Mesenchymal stem cell (in vitro differentiated cells and primary cell): ENCODE data around the gene LPP.

ENCODE experiments used
- DNase-seq: peaks from one replicate; pipeline ENCODE4 v3.0.0-alpha.2; 2013
- H2AFZ ChIP-seq: one replicate; pipeline ENCODE4 v1.6.1; 2013; ENCODE audit warnings: low read depth, mild to moderate bottlenecking, control low read depth, inconsistent platforms, low read length, moderate library complexity
- H2AK5ac ChIP-seq: 2 replicates; pipeline ENCODE4 v1.6.1; 2013; ENCODE audit warnings: low read length, moderate library complexity, mild to moderate bottlenecking, inconsistent platforms; ENCODE audit not compliant: severe bottlenecking
- H2BK120ac ChIP-seq: one replicate; pipeline ENCODE4 v1.6.1; 2013; ENCODE audit warnings: low read depth, mild to moderate bottlenecking, inconsistent platforms, low read length, moderate library complexity
- H2BK12ac ChIP-seq, 2 experiments: one replicate each; pipeline ENCODE4 v1.6.1; 2013; ENCODE audit warnings: inconsistent platforms in 2 of 2, low read length in 2 of 2, mild to moderate bottlenecking in 2 of 2, moderate library complexity in 2 of 2, control low read depth in 1 of 2
- H2BK15ac ChIP-seq: one replicate; pipeline ENCODE4 v1.6.1; 2013; ENCODE audit warnings: mild to moderate bottlenecking, low read depth, inconsistent platforms; ENCODE audit not compliant: poor library complexity, severe bottlenecking
- H2BK5ac ChIP-seq: 2 replicates; pipeline ENCODE4 v1.6.1; 2013; ENCODE audit warnings: low read depth, mild to moderate bottlenecking, low read length, control low read depth, inconsistent platforms; ENCODE audit not compliant: poor library complexity, severe bottlenecking
- H3K14ac ChIP-seq, 2 experiments: one replicate each; pipeline ENCODE4 v1.6.1; 2013; ENCODE audit warnings: inconsistent platforms in 2 of 2, low read length in 2 of 2, control low read depth in 1 of 2, mild to moderate bottlenecking in 1 of 2, moderate library complexity in 1 of 2
- H3K18ac ChIP-seq, 2 experiments: one replicate each; pipeline ENCODE4 v1.6.1; 2013; ENCODE audit warnings: inconsistent platforms in 2 of 2, low read length in 2 of 2, control low read depth in 1 of 2, low read depth in 1 of 2, mild to moderate bottlenecking in 1 of 2
- H3K23ac ChIP-seq, 2 experiments: one replicate each; pipeline ENCODE4 v1.6.1; 2013; ENCODE audit warnings: inconsistent platforms in 2 of 2, low read length in 2 of 2, mild to moderate bottlenecking in 2 of 2, moderate library complexity in 2 of 2, control low read depth in 1 of 2
- H3K27ac ChIP-seq: 2 replicates; pipeline ENCODE4 v1.5.1; 2013; ENCODE audit warnings: mild to moderate bottlenecking, moderate library complexity, low read length, control low read depth, inconsistent platforms; ENCODE audit not compliant: poor library complexity, severe bottlenecking
- H3K27me3 ChIP-seq, 2 experiments: 2 replicates each; pipeline versions ENCODE4 v1.6.1 to v1.7.0; 2013; ENCODE audit warnings: low read length in 2 of 2, mild to moderate bottlenecking in 2 of 2, moderate library complexity in 2 of 2, control low read depth in 1 of 2, inconsistent platforms in 1 of 2; ENCODE audit not compliant: control insufficient read depth in 1 of 2, insufficient read depth in 1 of 2
- H3K36me3 ChIP-seq, 2 experiments: 2 replicates each; pipeline versions ENCODE4 v1.6.1 to v1.7.0; 2013; ENCODE audit warnings: low read length in 2 of 2, control low read depth in 1 of 2, inconsistent platforms in 1 of 2, low read depth in 1 of 2, mild to moderate bottlenecking in 1 of 2; ENCODE audit not compliant: insufficient read depth in 2 of 2, control insufficient read depth in 1 of 2
- H3K4ac ChIP-seq, 2 experiments: one replicate each; pipeline ENCODE4 v1.6.1; 2013; ENCODE audit warnings: inconsistent platforms in 2 of 2, low read length in 2 of 2, mild to moderate bottlenecking in 2 of 2, moderate library complexity in 2 of 2, control low read depth in 1 of 2, low read depth in 1 of 2
- H3K4me1 ChIP-seq: 2 replicates; pipeline ENCODE4 v1.6.1; 2013; ENCODE audit warnings: low read depth, low read length, control low read depth; ENCODE audit not compliant: control insufficient read depth, insufficient read depth
- H3K4me2 ChIP-seq: 2 replicates; pipeline ENCODE4 v1.6.1; 2013; ENCODE audit warnings: low read length, mild to moderate bottlenecking, inconsistent platforms; ENCODE audit not compliant: poor library complexity, severe bottlenecking
- H3K4me3 ChIP-seq, 2 experiments: 2 replicates each; pipeline versions ENCODE4 v1.5.1 to v1.7.0; 2013; ENCODE audit warnings: low read length in 2 of 2, mild to moderate bottlenecking in 2 of 2, control low read depth in 1 of 2, low read depth in 1 of 2; ENCODE audit not compliant: insufficient read depth in 1 of 2
- H3K79me1 ChIP-seq: replicated peaks from 2 replicates; pipeline ENCODE4 v1.6.1; 2013; ENCODE audit warnings: mild to moderate bottlenecking, control low read depth, low read length, inconsistent platforms; ENCODE audit not compliant: poor library complexity, severe bottlenecking
- H3K9ac ChIP-seq: 2 replicates; pipeline ENCODE4 v1.7.0; 2013; ENCODE audit warnings: mild to moderate bottlenecking, low read length, moderate library complexity
- H3K9me3 ChIP-seq: 2 replicates; pipeline ENCODE4 v1.7.0; 2013; ENCODE audit warnings: mild to moderate bottlenecking, low read length; ENCODE audit not compliant: control insufficient read depth
- H4K8ac ChIP-seq: one replicate; pipeline ENCODE4 v1.6.1; 2013; ENCODE audit warnings: inconsistent platforms, mild to moderate bottlenecking, low read length, moderate library complexity
- H4K91ac ChIP-seq: one replicate; pipeline ENCODE4 v1.6.1; 2013; ENCODE audit warnings: mild to moderate bottlenecking, low read length, inconsistent platforms
- WGBS: methylation state at CpG from one replicate; pipeline ENCODE4 v1.1.7; 2013; ENCODE audit warnings: mixed read lengths; 5-methylcytosine and 5-hydroxymethylcytosine counted together

LPP gene

GRCh38 chr3:188176476-188176875 is 22.5 kb downstream of the LPP start:
- peaks cover 5 to 14% of the 10 kb centered on the region in 2 experiments for H3K36me3 ChIP-seq
- no peak overlapping the region for H3K4me3 ChIP-seq
- no peak overlapping the region for H3K27ac ChIP-seq
- no peak overlapping the region for H3K9ac ChIP-seq
- H3K4me1 ChIP-seq: peaks cover 19% of the 10 kb centered on the region
- no peak overlapping the region for H2BK12ac ChIP-seq
- H4K91ac ChIP-seq: no peak overlapping the region
- H2BK15ac ChIP-seq: no peak overlapping the region
- H4K8ac ChIP-seq: no peak overlapping the region
- H2BK5ac ChIP-seq: no peak overlapping the region
- no peak overlapping the region for H3K18ac ChIP-seq
- no peaks in the 10 kb centered on the region for H3K9me3 ChIP-seq
- no peak overlapping the region for H2AFZ ChIP-seq
- H3K27me3 ChIP-seq: no peaks in the 10 kb centered on the region
- H3K14ac ChIP-seq: no peak overlapping the region
- H3K4ac ChIP-seq: no peak overlapping the region
- no peak overlapping the region for H2AK5ac ChIP-seq
- H3K79me1 ChIP-seq: peaks cover 23% of the 10 kb centered on the region
- no peak for DNase-seq
- no peak overlapping the region for H2BK120ac ChIP-seq
- H3K23ac ChIP-seq: no peak overlapping the region
- H3K4me2 ChIP-seq: no peak overlapping the region

GRCh38 chr3:188176884-188177283 is 22.9 kb downstream of the LPP start:
- Histone ChIP-seq H2BK5ac (no peak overlapping the region), H2AFZ (no peak overlapping the region), H3K14ac (peak overlapping the region in 1 of 2 experiments; percentile 42), H2BK12ac (peak overlapping the region in 1 of 2 experiments; percentile 47), H3K27me3 (no peaks in the 10 kb centered on the region), H3K4me2 (no peak overlapping the region), H3K27ac (no peak overlapping the region), H3K4me1 (peaks cover 17% of the 10 kb centered on the region), H3K79me1 (peaks cover 24% of the 10 kb centered on the region), H3K4ac (no peak overlapping the region), H4K91ac (peak overlapping the region; percentile 47), H3K23ac (peak overlapping the region in 1 of 2 experiments; percentile 50), H2AK5ac (no peak overlapping the region), H3K9ac (no peak overlapping the region), H3K4me3 (no peak overlapping the region), H2BK15ac (no peak overlapping the region), H4K8ac (no peak overlapping the region), H3K18ac (peak overlapping the region in 1 of 2 experiments; percentile 38), H2BK120ac (no peak overlapping the region), H3K36me3 (peaks cover 5 to 11% of the 10 kb centered on the region in 2 experiments), H3K9me3 (no peaks in the 10 kb centered on the region)
- DNase-seq: no peak
- 97% methylated on average over 2 of the region's 2 CpGs for WGBS

GRCh38 chr3:188177721-188178120 is 23.8 kb downstream of the LPP start:
- Histone ChIP-seq H2AK5ac (no peak overlapping the region), H3K27ac (no peak overlapping the region), H3K36me3 (peaks cover 5 to 16% of the 10 kb centered on the region in 2 experiments)

GRCh38 chr3:188178293-188178936 is 24.5 kb downstream of the LPP start:
- WGBS: 96% methylated on average over 7 of the region's 7 CpGs
- Histone ChIP-seq H3K9me3 (no peaks in the 10 kb centered on the region), H2BK12ac (no peak overlapping the region)

More at GRCh38 chr3:188177721-188178120, 23.8 kb downstream of the LPP start:
- H3K4me1 ChIP-seq: peaks cover 17% of the 10 kb centered on the region
- H3K9ac ChIP-seq: no peak overlapping the region
- H4K8ac ChIP-seq: no peak overlapping the region
- H4K91ac ChIP-seq: no peak overlapping the region
- no CpG with 5 or more reads among the region's 2 CpGs for WGBS
- H3K18ac ChIP-seq: no peak overlapping the region
- H3K23ac ChIP-seq: no peak overlapping the region
- no peak overlapping the region for H3K4me3 ChIP-seq
- no peaks in the 10 kb centered on the region for H3K9me3 ChIP-seq
- DNase-seq: no peak
- H2BK12ac ChIP-seq: no peak overlapping the region
- no peak overlapping the region for H2BK120ac ChIP-seq
- no peak overlapping the region for H2BK5ac ChIP-seq
- H2BK15ac ChIP-seq: no peak overlapping the region
- no peak overlapping the region for H3K14ac ChIP-seq
- no peak overlapping the region for H2AFZ ChIP-seq
- no peak overlapping the region for H3K4me2 ChIP-seq
- H3K4ac ChIP-seq: no peak overlapping the region
- H3K27me3 ChIP-seq: no peaks in the 10 kb centered on the region
- peaks cover 29% of the 10 kb centered on the region for H3K79me1 ChIP-seq

More at GRCh38 chr3:188178293-188178936, 24.5 kb downstream of the LPP start:
- no peak overlapping the region for H3K27ac ChIP-seq
- no peak overlapping the region for H4K91ac ChIP-seq
- H3K36me3 ChIP-seq: peaks cover 7 to 23% of the 10 kb centered on the region in 2 experiments
- H3K4me2 ChIP-seq: no peak overlapping the region
- H4K8ac ChIP-seq: no peak overlapping the region
- DNase-seq: no peak
- no peak overlapping the region for H2BK120ac ChIP-seq
- H3K4me1 ChIP-seq: peaks cover 17% of the 10 kb centered on the region
- no peak overlapping the region for H2AK5ac ChIP-seq
- no peak overlapping the region for H2BK5ac ChIP-seq
- H3K18ac ChIP-seq: no peak overlapping the region
- no peak overlapping the region for H2AFZ ChIP-seq
- no peak overlapping the region for H3K4ac ChIP-seq
- no peak overlapping the region for H3K4me3 ChIP-seq
- H3K9ac ChIP-seq: no peak overlapping the region
- H3K23ac ChIP-seq: no peak overlapping the region
- H2BK15ac ChIP-seq: no peak overlapping the region
- H3K79me1 ChIP-seq: peaks cover 33% of the 10 kb centered on the region
- H3K14ac ChIP-seq: no peak overlapping the region
- H3K27me3 ChIP-seq: no peaks in the 10 kb centered on the region
